Mucosa of descending colon (tissue), 3 donors: Measurements from ENCODE around the gene PATZ1. TPM values are rescaled to one million over a fixed set of nuclear protein-coding genes. Genes with fewer than 3 reads are reported as not detected.

Source experiments
- ATAC-seq: fragments of 200-7000 bp; cut with Tn5 transposase; one replicate; pipeline ENCODE4 v1.9.1; 2020; ENCODE audit warnings: mild to moderate bottlenecking, moderate library complexity
- DNase-seq, 3 donors: peaks; one replicate each; pipeline ENCODE4 v3.0.0-alpha.2; 2020
- H3K36me3 ChIP-seq: fragments of 200-600 bp; one replicate; pipeline ENCODE4 v1.8.0; 2021; ENCODE audit warnings: low read depth, mild to moderate bottlenecking
- H3K4me1 ChIP-seq: fragments of 200-600 bp; one replicate; pipeline ENCODE4 v1.8.0; 2021; ENCODE audit warnings: low read depth, mild to moderate bottlenecking
- H3K4me3 ChIP-seq: fragments of 200-600 bp; one replicate; pipeline ENCODE4 v1.8.0; 2021; ENCODE audit warnings: mild to moderate bottlenecking
- H3K9me3 ChIP-seq: fragments of 200-600 bp; one replicate; pipeline ENCODE4 v1.8.0; 2021; ENCODE audit warnings: mild to moderate bottlenecking
- intact Hi-C, 2 donors: fragments of 100-400 bp; cut with DNase I in 1 of 2; cut with micrococcal nuclease in 1 of 2; formaldehyde crosslinking; loops; one replicate each; pipeline versions ENCODE4 v1.11.0 to v1.11.1; 2022; cut with DNase I, micrococcal nuclease
- total RNA-seq, 3 donors: library from RNA; stranded (reverse); fragmentation: NEBNext Ultra II Directional in 2 of 3; extraction: Animal tissue kit (Norgen Biotek cat#: 25700) in 2 of 3; gene quantifications; one replicate each; pipeline versions ENCODE4 v1.2.1 to v1.2.4, GENCODE V29; 2021 to 2023
- TF ChIP-seq, protein P1 (sequence below): fragments of 200-600 bp; IDR thresholded peaks from one replicate; pipeline ENCODE4 v1.8.0; 2022; ENCODE audit warnings: antibody characterized with exemption, mild to moderate bottlenecking
- donor health status: DM: no; HTN: no; CAD: no; lungs with moderate emphysema.
- donor health status: DM: no; HTN: no; CAD: no.
- donor health status: DM: no; HTN: yes; CAD: no.

PATZ1 gene
- total RNA-seq, 3 donors from 2014 or later = 16.5 to 23.1 (median 16.9) TPM

DNA sequence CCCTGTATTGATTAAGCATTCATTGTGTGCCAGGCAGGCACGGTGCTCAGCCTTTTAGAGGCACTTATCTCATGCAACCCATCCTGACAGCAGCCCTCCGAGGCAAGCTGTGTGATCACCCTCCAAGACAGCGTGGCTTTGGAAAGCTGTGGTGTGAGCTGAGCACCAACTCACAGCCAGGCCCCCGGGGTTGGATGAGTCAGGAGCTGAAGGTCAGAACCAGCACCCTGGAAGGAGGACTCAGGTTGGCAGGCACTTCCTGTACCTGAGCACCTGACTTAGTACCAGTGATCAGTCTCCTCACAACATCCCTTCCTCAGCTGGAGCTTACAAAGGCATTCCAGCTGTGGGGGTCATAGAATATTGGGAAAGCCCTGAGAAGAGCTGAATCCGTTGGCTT lies 9.0 kb downstream of the PATZ1 start:
- H3K9me3 ChIP-seq = no peaks in the 10 kb centered on the region
- peak; percentile 64 for ATAC-seq
- peaks cover 5% of the 10 kb centered on the region for H3K4me1 ChIP-seq
- no peak for DNase-seq
- intact Hi-C loops = no loop called here
- no peaks in the 10 kb centered on the region for H3K36me3 ChIP-seq
- TF ChIP-seq, protein P1, sequence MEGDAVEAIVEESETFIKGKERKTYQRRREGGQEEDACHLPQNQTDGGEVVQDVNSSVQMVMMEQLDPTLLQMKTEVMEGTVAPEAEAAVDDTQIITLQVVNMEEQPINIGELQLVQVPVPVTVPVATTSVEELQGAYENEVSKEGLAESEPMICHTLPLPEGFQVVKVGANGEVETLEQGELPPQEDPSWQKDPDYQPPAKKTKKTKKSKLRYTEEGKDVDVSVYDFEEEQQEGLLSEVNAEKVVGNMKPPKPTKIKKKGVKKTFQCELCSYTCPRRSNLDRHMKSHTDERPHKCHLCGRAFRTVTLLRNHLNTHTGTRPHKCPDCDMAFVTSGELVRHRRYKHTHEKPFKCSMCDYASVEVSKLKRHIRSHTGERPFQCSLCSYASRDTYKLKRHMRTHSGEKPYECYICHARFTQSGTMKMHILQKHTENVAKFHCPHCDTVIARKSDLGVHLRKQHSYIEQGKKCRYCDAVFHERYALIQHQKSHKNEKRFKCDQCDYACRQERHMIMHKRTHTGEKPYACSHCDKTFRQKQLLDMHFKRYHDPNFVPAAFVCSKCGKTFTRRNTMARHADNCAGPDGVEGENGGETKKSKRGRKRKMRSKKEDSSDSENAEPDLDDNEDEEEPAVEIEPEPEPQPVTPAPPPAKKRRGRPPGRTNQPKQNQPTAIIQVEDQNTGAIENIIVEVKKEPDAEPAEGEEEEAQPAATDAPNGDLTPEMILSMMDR = no peak
- H3K4me3 ChIP-seq = no peak overlapping the region

DNA sequence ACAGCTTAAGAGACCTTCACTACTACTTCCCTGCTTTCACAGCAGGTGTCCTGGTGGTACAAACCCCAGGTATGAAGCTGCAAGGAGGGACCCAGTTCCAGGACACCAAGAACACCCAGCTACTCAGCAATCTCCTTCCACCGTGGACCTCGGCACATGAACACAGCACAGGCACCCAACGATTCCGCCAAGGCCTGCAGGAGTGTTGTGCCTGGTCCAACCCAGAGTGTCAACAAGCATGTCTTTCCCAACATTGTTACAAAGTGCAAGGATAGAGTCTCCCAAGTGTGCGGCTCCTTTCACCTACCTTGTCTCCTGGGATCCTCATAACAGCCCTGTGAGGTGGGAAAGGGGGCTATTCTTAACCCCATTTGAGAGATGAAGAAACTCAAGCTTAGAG lies 11.8 kb downstream of the PATZ1 start:
- Histone ChIP-seq H3K9me3 (no peaks in the 10 kb centered on the region), H3K4me3 (no peak overlapping the region), H3K4me1 (no peaks in the 10 kb centered on the region), H3K36me3 (no peaks in the 10 kb centered on the region)
- intact Hi-C loops = no loop called here
- TF ChIP-seq, protein P1 = no peak
- DNase-seq (no peak), ATAC-seq (no peak)

DNA sequence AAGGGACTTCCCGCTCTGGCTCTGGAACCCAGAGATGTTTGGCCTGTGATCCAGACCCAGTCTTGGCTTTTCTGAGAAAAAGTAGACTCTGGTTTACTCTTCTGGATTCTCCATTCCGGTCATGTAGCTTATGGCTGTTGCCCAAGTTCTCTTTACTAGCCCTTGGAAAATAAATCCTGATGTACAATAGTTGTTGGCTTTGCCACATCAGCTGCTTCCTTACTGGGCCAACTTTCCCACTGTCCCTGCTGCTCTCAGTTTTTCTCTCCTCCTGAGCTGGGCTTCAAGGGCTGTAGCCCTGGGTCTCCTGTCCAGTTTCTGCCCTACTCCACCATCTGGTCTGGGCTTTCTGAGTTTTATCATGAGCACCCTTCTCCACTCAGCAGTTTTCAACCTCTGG lies 12.5 kb downstream of the PATZ1 start:
- H3K36me3 ChIP-seq = no peaks in the 10 kb centered on the region
- intact Hi-C loops = no loop called here
- DNase-seq = no peak

DNA sequence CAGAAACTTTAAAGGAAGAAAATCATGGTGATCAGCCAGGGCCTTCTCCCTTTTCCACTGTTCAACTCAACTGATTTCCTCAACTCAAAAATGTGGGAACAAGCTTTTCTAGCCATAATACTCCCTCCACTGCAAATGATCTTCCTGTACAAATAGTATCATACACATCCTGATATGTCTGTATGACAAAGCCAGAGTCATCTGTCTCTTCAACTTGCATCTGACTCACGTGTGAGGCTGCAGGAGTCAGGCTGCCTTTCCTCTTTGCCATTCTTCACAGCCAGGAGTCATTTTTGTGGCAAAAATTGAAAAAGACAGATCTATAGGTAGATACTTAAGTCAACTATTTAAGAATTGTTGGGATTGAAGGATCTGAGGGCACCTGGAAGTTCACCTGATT lies 13.3 kb downstream of the PATZ1 start:
- ATAC-seq (no peak), DNase-seq (no peak)
- no peaks in the 10 kb centered on the region for H3K9me3 ChIP-seq
- no peaks in the 10 kb centered on the region for H3K36me3 ChIP-seq
- intact Hi-C loops = no loop called here
- no peaks in the 10 kb centered on the region for H3K4me1 ChIP-seq
- no peak overlapping the region for H3K4me3 ChIP-seq
- TF ChIP-seq, protein P1 = no peak

More for the DNA sequence above, 12.5 kb downstream of the PATZ1 start:
- TF ChIP-seq, protein P1 = no peak
- H3K4me1 ChIP-seq = no peaks in the 10 kb centered on the region
- H3K4me3 ChIP-seq = no peak overlapping the region
- H3K9me3 ChIP-seq = no peaks in the 10 kb centered on the region
- no peak for ATAC-seq

GRCh38 chr22:31332010-31332409 lies 14.1 kb downstream of the PATZ1 start:
- H3K36me3 ChIP-seq = no peaks in the 10 kb centered on the region
- ATAC-seq (no peak), DNase-seq (no peak)
- TF ChIP-seq, protein P1 = no peak
- H3K4me1 ChIP-seq = no peaks in the 10 kb centered on the region
- H3K9me3 ChIP-seq = no peaks in the 10 kb centered on the region
- H3K4me3 ChIP-seq = no peak overlapping the region
- intact Hi-C loops = no loop called here
